Activated naive CD4-positive, alpha-beta T cell treated with anti-CD3 and anti-CD28 coated beads, Interleukin-2, amount 50 U/mL, for 72 hours (primary cell): ENCODE data around the gene SLC30A7. TPM values are rescaled to one million over a fixed set of nuclear protein-coding genes. Genes with fewer than 3 reads are reported as not detected.
A peak's percentile ranks its signal among the peaks of the same experiment; 100 is the strongest.
"Not testable (repeated sequence)": the region's sequence is repeated elsewhere in the genome, so short reads cannot be mapped to it uniquely, and the experiment has no call there.

Experiments
- ATAC-seq, 2 donors: fragments of 150-1000 bp; cut with Tn5 transposase; 2 replicates each; pipeline ENCODE4 v1.10.0; 2021; ENCODE audit warnings: mild to moderate bottlenecking in 2 of 2, moderate library complexity in 2 of 2
- DNase-seq, 2 donors: peaks; one replicate each; pipeline ENCODE4 v3.0.0; 2021 to 2022; ENCODE audit warnings: low spot score in 2 of 2
- H3K27ac Mint-ChIP-seq, 2 donors: one replicate each; pipeline ENCODE4 v1.8.0; 2022; ENCODE audit warnings: mild to moderate bottlenecking in 2 of 2, mixed read lengths in 2 of 2
- H3K36me3 Mint-ChIP-seq, 2 donors: one replicate each; pipeline ENCODE4 v1.8.0; 2022; ENCODE audit warnings: mixed read lengths in 2 of 2
- H3K9me3 Mint-ChIP-seq, 2 donors: one replicate each; pipeline ENCODE4 v1.8.0; 2022; ENCODE audit warnings: mixed read lengths in 2 of 2
- total RNA-seq, 2 donors: library from RNA; stranded (reverse); gene quantifications; one replicate each; pipeline ENCODE4 v1.2.3, GENCODE V29; 2022

The SLC30A7 gene
- total RNA-seq, 2 donors from 2014 or later = 39.0 to 42.2 TPM

GRCh38 chr1:100947816-100948215 lies 51.9 kb downstream of the SLC30A7 start:
- Mint-ChIP-seq H3K27ac (peak overlapping the region in 1 of 2 donors; percentile 89), H3K9me3 (peaks cover 21 to 50% of the 10 kb centered on the region in 2 donors), H3K36me3 (peaks cover 77 to 85% of the 10 kb centered on the region in 2 donors)
- not testable (repeated sequence) for DNase-seq, ATAC-seq

GRCh38 chr1:100948721-100949405 lies 53.0 kb downstream of the SLC30A7 start:
- peaks cover 69 to 86% of the 10 kb centered on the region in 2 donors for H3K36me3 Mint-ChIP-seq
- ATAC-seq, DNase-seq: not testable (repeated sequence)
- peaks cover 23 to 54% of the 10 kb centered on the region in 2 donors for H3K9me3 Mint-ChIP-seq
- peak overlapping the region; percentile 32 to 89 for H3K27ac Mint-ChIP-seq

- ATAC-seq (peak; percentile 11 to 48), DNase-seq (peak in 1 of 2 donors; percentile 25)
- Mint-ChIP-seq H3K27ac (peak overlapping the region in 1 of 2 donors; percentile 89), H3K36me3 (peaks cover 67 to 87% of the 10 kb centered on the region in 2 donors), H3K9me3 (peaks cover 23 to 55% of the 10 kb centered on the region in 2 donors)
Observed at GRCh38 chr1:100949515-100950158, 53.7 kb downstream of the SLC30A7 start.

DNA sequence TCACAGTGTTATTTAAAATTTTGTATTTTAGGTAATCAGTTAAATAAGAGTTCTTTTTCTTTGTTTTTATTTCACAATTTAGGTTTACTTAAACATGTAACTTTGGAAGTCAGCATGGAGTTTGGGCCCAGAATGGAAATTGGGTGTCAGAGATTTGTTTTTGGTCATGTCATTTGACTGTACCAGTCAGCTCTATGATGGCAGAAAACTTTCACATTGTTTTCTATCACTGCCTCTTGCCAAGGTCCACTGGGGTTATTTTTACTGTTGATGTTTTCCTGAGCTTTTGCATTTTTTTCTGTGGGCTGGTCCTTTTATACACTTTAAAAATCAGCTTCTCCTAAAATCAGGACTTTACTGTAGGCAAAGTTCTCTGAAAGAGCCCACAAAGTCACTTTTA lies 54.4 kb downstream of the SLC30A7 start:
- ATAC-seq (no peak), DNase-seq (no peak)
- H3K36me3 Mint-ChIP-seq = peaks cover 60 to 80% of the 10 kb centered on the region in 2 donors
- peaks cover 23 to 55% of the 10 kb centered on the region in 2 donors for H3K9me3 Mint-ChIP-seq
- peak overlapping the region in 1 of 2 donors; percentile 89 for H3K27ac Mint-ChIP-seq

- H3K9me3 Mint-ChIP-seq = peaks cover 23 to 55% of the 10 kb centered on the region in 2 donors
- ATAC-seq (no peak), DNase-seq (no peak)
- H3K36me3 Mint-ChIP-seq = peaks cover 56 to 76% of the 10 kb centered on the region in 2 donors
- peak overlapping the region; percentile 24 to 89 for H3K27ac Mint-ChIP-seq
Observed at GRCh38 chr1:100950781-100951180, 54.9 kb downstream of the SLC30A7 start.

DNA sequence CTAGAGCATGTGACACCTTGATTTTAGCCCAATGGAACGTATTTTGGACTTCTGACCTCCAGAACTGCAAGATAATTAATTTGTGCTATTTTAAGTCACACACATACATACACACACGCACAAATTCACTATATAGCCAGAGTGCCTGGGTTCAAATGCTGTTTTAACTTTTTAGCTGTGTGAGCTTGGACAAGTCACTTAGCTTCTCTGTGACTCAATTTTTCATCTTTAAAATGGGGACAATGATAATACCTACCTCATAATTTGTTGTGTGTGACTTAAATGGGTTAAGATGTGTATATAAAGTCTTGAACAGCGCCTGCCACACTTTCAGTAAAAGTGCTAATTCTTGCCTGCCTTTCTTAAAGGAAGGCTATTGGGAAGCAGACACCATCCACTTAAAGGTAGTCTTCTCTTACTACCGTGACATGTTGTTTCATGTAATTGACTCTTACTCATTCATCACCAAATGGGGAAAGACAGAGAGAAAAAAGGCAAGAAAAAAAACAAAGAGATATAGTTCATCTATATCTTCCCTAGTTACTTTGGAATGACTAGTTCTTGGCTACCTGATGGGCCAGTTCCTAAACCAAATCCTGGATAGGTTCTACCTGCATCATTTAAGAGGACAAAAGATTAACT lies 56.3 kb downstream of the SLC30A7 start:
- H3K36me3 Mint-ChIP-seq = peaks cover 41 to 73% of the 10 kb centered on the region in 2 donors
- peak in 1 of 2 donors; percentile 16 for ATAC-seq
- peaks cover 16 to 47% of the 10 kb centered on the region in 2 donors for H3K9me3 Mint-ChIP-seq
- DNase-seq = no peak
- peak overlapping the region; percentile 25 to 89 for H3K27ac Mint-ChIP-seq

- peak; percentile 84 to 90 for ATAC-seq
- DNase-seq = not testable (repeated sequence)
- peak overlapping the region; percentile 25 to 89 for H3K27ac Mint-ChIP-seq
- H3K9me3 Mint-ChIP-seq = peaks cover 9 to 40% of the 10 kb centered on the region in 2 donors
- peaks cover 34 to 71% of the 10 kb centered on the region in 2 donors for H3K36me3 Mint-ChIP-seq
Observed at GRCh38 chr1:100952970-100953369, 57.1 kb downstream of the SLC30A7 start.

GRCh38 chr1:100953960-100954730 lies 58.3 kb downstream of the SLC30A7 start:
- DNase-seq (no peak), ATAC-seq (no peak)
- peaks cover 4 to 33% of the 10 kb centered on the region in 2 donors for H3K9me3 Mint-ChIP-seq
- H3K27ac Mint-ChIP-seq = peak overlapping the region; percentile 82 to 89
- H3K36me3 Mint-ChIP-seq = peaks cover 22 to 59% of the 10 kb centered on the region in 2 donors

DNA sequence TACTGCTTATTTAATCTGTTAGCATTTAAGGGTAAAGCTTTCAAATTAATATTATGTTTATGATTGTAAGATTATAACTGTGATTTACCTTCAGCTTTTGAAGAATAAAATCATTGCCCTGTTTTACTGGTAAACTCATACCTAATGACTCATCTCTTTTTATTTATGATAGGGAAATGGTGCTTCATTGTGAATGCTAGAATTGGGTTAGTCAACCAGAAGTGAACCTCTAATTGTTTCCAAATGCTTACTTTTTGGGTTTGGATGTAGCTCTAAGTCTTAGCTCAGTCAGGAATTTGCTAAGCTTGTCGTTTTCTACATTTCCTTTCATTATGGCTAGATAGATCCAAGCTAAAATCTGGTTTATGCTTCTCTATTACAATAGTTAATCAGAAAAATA lies 59.4 kb downstream of the SLC30A7 start:
- DNase-seq (no peak), ATAC-seq (peak; percentile 13 to 68)
- H3K9me3 Mint-ChIP-seq = peaks cover 4 to 35% of the 10 kb centered on the region in 2 donors
- peaks cover 21 to 58% of the 10 kb centered on the region in 2 donors for H3K36me3 Mint-ChIP-seq
- H3K27ac Mint-ChIP-seq = peak overlapping the region in 1 of 2 donors; percentile 46

- DNase-seq = no peak
- peaks cover 31 to 52% of the 10 kb centered on the region in 2 donors for H3K36me3 Mint-ChIP-seq
- H3K27ac Mint-ChIP-seq = peak overlapping the region in 1 of 2 donors; percentile 54
- ATAC-seq = peak in 1 of 2 donors; percentile 81
- H3K9me3 Mint-ChIP-seq = peaks cover 7 to 18% of the 10 kb centered on the region in 2 donors
Observed at GRCh38 chr1:100959502-100960060, 63.7 kb downstream of the SLC30A7 start.

DNA sequence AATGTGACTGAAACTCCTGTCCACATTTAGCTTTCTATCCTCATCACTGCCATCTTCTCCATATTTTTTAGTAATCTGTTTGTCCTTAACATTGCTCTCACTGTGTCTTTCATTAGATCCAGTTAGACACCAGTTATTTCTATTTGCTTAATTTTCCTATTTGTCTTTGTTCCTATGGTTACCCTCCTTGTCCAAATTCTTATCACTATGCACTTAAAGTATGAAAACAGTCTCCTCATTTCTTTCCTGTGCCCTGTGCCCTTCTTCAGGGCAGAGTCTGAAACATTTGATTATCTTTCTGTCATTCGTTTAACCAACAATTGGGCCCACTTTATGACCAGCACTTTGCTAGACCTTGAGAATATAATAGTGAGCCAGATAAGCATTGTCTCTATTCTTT lies 64.2 kb downstream of the SLC30A7 start:
- Mint-ChIP-seq H3K9me3 (peaks cover 7 to 18% of the 10 kb centered on the region in 2 donors), H3K36me3 (peaks cover 33 to 57% of the 10 kb centered on the region in 2 donors), H3K27ac (no peak overlapping the region)
- no peak for DNase-seq
- ATAC-seq = no peak

GRCh38 chr1:100968621-100969020 lies 72.7 kb downstream of the SLC30A7 start:
- Mint-ChIP-seq H3K27ac (no peak overlapping the region), H3K36me3 (peaks cover 39 to 49% of the 10 kb centered on the region in 2 donors), H3K9me3 (no peaks in the 10 kb centered on the region)
- no peak for DNase-seq
- ATAC-seq = no peak

GRCh38 chr1:100969327-100969726 lies 73.4 kb downstream of the SLC30A7 start:
- DNase-seq = no peak
- H3K9me3 Mint-ChIP-seq = no peaks in the 10 kb centered on the region
- ATAC-seq = no peak
- no peak overlapping the region for H3K27ac Mint-ChIP-seq
- H3K36me3 Mint-ChIP-seq = peaks cover 43 to 52% of the 10 kb centered on the region in 2 donors

- peaks cover 44 to 45% of the 10 kb centered on the region in 2 donors for H3K36me3 Mint-ChIP-seq
- no peaks in the 10 kb centered on the region for H3K9me3 Mint-ChIP-seq
Observed at GRCh38 chr1:100971021-100971420, 75.1 kb downstream of the SLC30A7 start.

GRCh38 chr1:100972185-100972584 lies 76.3 kb downstream of the SLC30A7 start:
- peaks cover 44% of the 10 kb centered on the region in 2 donors for H3K36me3 Mint-ChIP-seq
- DNase-seq (no peak), ATAC-seq (no peak)
- H3K27ac Mint-ChIP-seq = no peak overlapping the region
- no peaks in the 10 kb centered on the region for H3K9me3 Mint-ChIP-seq

More at GRCh38 chr1:100971021-100971420, 75.1 kb downstream of the SLC30A7 start:
- no peak overlapping the region for H3K27ac Mint-ChIP-seq
- DNase-seq (no peak), ATAC-seq (no peak)

DNA sequence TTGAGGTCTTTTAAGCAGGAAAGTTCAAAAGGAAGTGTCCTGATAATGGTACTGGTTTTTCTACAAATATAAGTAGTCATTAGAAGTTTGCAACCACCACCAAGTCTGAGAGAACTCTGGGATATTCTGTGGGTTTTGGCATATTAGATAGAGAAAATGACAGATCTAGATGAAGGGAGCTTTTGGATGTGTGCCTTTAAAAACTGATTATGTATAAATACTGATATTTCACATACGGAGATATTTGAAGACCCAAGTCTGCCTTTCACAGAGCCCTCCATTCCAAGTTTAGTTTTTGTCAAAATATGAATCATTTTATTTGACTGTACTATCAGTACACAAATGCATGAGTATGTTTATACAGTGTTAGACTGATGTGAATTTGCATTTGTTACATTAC lies 81.0 kb downstream of the SLC30A7 start:
- Mint-ChIP-seq H3K36me3 (peaks cover 34 to 40% of the 10 kb centered on the region in 2 donors), H3K27ac (no peak overlapping the region), H3K9me3 (peaks cover 0 to 1% of the 10 kb centered on the region in 2 donors)
- ATAC-seq = no peak
- DNase-seq = no peak
